ENCODE results near the gene ALOX12.
"Not testable (repeated sequence)": the region's sequence is repeated elsewhere in the genome, so short reads cannot be mapped to it uniquely, and the experiment has no call there.

The ALOX12 gene

GRCh38 chr17:7046725-7047397, 51.0 kb downstream of the ALOX12 start:
- not testable (repeated sequence) for DNase-seq

DNA sequence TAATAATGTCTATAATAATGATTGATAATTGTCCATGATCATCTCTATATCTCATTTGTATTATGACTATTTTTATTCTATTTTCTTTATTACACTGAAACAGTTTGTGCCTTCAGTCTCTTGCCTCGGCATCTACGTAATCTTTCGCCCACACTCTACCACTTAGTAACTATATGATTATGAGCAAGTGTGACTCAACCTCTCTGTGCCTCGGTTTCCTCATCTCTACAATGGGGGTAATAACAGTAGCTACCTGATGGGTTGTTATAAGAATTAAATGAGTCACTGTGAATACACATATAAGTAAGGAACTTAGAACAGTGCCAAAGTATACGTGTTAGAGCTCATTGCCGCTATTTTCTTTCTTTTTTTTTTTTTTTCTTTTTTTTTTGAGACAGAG, 51.7 kb downstream of the ALOX12 start:
- no peak for DNase-seq

- DNase-seq, result no peak
These were observed 53.1 kb downstream of the ALOX12 start for GRCh38 chr17:7048968-7049367.

GRCh38 chr17:7050583-7050982, 54.7 kb downstream of the ALOX12 start:
- not testable (repeated sequence) for DNase-seq

- DNase-seq, result no peak
These were observed 60.5 kb downstream of the ALOX12 start for GRCh38 chr17:7056386-7056785.

DNA sequence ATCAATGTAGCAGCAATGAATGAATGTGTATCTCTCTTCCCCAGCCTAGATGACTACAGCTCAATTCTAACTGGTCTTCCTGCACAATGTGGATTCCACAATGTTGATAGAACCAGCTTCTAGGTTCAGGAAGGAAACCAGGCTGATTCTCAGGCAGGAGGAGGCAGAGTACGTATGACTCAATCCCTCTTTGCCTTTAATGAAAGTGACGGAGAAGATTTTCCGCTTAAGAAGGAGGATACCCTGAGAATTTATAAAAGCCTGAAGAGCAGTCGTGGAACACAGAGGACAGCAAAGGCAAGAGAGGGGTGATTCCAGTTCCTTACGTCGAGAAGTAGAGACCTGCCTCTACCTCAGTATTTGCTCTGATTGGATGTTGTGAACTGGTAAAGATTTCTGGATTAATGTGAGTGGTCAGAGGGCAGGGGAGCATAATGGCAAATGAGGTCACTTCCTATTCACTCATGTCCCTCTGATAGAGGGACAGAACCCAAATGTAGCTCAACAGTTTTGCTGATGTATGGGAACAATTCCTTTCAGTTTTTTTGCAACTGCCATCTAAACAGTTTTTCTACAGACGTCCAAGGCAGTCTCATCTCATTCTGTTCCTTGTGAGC, 63.1 kb downstream of the ALOX12 start:
- DNase-seq, result no peak
